ENCODE measurements around the gene COQ10A.
"Not testable (repeated sequence)": the region's sequence is repeated elsewhere in the genome, so short reads cannot be mapped to it uniquely, and the experiment has no call there.

The COQ10A gene

DNA sequence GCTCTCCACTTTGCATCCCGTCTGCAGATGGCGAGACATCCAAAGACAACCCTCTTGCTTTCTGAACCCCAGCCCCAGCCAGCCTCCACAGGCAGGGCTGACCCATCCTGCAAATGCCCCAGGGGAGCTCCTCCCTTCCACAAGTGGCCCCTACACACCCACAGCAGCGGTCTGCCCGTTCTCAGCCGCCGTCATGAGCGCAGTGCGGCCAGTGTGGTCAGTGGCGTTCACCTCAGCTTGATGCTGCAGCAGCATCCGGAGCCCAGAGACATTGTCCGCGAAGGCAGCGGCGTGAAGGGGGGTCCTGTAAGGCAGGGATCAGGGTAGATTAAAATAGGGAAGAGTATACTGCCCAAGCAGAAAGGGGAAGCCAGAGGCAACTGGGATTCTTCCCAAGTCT is 22.2 kb upstream of the COQ10A start:
- no peak for DNase-seq

- no peak for DNase-seq
Measured at GRCh38 chr12:56247923-56248322, 18.8 kb upstream of the COQ10A start.

- no peak for DNase-seq
Measured at GRCh38 chr12:56248711-56249110, 18.0 kb upstream of the COQ10A start.

DNA sequence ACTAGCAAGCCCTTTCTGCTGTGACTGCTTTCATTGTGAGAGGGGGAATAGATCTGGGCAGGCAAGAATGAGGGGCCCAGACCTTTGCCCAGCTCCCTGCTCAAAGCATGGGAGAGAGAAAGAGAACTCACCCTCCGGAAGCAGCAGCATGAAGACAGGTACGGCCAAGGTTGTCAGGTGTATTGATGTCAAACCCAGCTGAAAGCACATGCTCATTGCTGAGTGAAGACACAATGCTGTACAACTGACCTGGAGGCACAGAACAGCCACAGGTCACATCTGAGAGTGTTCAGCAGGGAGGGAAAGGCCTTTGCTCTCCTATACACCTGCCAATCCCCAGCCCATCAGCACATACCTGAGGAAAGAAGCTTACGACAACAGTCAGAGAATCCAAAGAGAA is 14.1 kb upstream of the COQ10A start:
- DNase-seq, result no peak

- no peak for DNase-seq
Measured at GRCh38 chr12:56253091-56253490, 13.7 kb upstream of the COQ10A start.

DNA sequence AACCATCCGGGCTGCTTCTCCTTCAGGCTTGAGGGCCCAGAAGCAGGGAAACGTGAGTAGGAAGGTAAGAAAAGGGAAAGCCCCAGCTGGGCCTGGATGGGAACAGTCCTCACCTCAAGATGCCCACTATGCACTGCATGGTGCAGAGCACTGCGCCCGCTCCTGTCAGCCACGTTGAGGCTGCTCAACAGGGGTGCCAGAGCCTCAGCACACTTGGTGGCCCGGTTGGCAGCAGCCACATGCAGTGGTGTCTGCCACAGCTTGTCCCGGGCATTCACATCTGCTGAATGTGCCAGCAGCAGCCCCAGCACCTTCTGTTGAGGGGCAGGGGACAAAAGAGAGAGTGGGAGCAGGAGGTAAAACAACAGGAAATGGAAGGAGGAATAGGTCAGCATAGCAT is 11.1 kb upstream of the COQ10A start:
- no peak for DNase-seq

GRCh38 chr12:56256326-56256960 is 10.3 kb upstream of the COQ10A start:
- no peak for DNase-seq

DNA sequence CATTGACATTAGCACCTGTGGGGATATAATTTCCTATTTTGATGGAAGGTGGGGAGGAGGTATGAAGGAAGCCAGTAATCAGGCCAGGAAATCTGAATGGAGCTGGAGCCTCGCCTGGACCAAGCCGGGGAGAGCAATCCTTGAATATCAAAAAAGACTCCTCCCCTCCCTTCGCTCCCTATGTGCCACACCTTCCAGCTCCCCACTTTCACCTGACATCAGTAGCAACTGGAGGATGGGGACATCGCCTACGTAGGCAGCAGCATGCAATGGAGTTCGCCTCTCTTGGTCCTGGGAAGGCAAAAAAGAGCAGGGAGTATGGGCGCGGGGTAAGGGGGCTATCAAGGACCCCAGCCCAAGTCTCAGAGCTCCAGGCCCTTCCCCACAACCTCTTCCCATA is 9.7 kb upstream of the COQ10A start:
- no peak for DNase-seq

DNA sequence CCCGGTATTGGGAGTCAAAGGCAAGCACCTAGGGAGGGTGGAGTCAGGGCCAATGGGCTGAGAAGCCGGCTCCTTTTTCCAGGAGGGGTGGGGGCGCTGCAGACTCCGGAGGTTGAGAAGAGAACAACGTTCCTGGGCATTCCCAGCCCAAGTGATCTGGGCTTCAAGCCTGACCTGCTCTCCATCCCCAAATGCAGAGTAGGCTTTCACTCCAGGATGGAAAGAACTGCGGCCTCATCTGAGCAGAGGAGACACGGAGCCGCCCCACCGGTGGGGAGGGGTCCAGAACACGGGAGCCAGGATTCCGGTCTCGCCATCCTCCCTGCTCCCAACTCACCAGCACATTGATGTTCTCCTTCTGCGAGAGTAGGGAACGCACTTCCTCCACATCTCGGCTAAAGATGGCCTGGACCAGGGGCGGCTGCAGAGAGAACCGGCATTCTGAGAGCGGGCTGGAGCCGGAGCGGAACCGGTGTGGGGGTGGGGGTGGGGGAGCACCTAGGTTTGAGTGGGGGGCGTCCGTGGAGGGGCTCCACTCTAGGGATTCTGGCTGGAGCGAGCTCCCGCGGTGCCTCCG is 9.2 kb upstream of the COQ10A start:
- DNase-seq, result no peak

GRCh38 chr12:56258068-56258819 is 8.5 kb upstream of the COQ10A start, which contains the start of gene ANKRD52:
Gene ANKRD52, minus strand, starts transcription at chr12:56258384. Its CDS starts 115 bp downstream, at chr12:56258269.
- peak; percentile 73 to 84 for DNase-seq

DNA sequence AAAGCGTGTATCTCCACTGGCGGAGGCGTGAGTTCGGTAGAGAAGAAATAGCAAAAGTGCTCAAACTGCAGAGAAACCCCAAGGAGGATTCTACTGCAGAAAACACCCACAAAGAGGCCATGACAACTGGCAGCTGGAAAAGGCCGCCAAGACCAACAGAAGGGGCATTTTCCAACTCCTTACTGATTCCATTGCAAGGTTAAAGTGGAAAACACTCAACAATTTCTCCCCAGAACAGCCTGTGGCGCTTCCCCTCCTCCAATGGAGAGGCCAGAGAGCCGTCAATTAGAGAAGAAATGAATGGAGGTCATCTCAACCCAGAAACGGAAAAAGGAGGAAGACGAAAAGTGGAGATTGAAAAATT is 7.9 kb upstream of the COQ10A start:
- DNase-seq, result no peak

- DNase-seq, result no peak
Measured at GRCh38 chr12:56260380-56260779, 6.4 kb upstream of the COQ10A start.

DNA sequence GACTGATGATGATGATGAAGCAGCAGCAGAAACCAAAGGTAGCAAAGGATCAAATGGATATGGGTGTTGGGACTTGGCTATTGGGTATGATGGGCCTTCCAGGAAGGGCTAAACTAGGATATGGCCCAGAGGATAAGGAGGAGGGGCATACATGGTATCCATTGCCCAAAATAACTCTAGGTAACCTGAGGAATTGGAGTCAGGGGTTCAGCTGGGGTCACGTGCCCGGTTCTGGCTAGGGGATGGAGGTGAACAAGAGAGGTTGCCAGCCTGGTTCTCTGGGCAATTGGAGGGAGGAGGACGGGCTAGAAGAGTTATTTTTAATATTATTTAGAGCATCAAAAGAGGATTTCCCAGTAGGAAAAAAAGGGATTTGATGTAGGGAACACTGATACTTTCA is 5.8 kb upstream of the COQ10A start:
- DNase-seq, result no peak

GRCh38 chr12:56261503-56262232 is 5.1 kb upstream of the COQ10A start:
- no peak for DNase-seq

DNA sequence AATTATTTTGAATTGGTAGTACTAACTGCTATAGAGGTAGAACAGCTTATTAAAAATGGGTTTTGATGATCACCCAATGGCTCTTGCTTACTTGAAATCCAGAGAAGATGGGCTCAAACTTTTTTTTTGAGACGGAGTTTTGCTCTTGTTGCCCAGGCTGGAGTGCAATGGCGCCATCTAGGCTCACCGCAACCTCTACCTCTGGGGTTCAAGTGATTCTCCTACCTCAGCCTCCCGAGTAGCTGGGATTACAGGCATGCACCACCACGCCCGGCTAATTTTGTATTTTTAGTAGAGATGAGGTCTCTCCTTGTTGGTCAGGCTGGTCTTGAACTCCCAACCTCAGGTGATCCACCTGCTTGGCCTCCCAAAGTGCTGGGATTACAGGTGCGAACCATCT is 3.8 kb upstream of the COQ10A start:
- DNase-seq, result not testable (repeated sequence)

DNA sequence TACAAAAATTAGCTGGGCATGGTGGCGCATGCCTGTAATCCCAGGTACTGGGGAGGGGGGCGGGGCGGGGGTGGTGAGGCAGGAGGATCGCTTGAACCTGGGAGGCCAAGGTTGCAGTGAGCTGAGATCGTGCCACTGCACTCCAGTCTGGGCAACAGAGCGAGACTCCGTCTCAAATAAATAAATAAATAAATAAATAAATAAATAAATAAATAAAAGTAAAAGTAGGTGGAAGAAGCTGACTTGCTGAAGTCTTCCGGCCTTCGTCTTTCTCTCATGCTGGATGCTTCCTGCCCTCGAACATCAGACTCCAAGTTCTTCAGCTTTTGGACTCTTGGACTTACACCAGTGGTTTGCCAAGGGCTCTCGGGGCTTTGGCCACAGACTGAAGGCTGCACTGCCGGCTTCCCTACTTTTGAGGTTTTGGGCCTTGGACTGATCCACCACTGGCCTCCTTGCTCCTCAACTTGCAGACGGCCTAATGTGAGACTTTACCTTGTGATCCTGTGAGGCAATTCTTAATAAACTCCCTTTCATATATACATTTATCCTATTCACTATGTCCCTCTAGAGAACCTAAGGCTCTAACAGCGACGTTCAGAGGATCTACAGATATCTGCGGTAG is 562 bp upstream of the COQ10A start:
- DNase-seq, result not testable (repeated sequence)

- no peak for DNase-seq
Measured at GRCh38 chr12:56267443-56268071, 815 bp downstream of the COQ10A start.

DNA sequence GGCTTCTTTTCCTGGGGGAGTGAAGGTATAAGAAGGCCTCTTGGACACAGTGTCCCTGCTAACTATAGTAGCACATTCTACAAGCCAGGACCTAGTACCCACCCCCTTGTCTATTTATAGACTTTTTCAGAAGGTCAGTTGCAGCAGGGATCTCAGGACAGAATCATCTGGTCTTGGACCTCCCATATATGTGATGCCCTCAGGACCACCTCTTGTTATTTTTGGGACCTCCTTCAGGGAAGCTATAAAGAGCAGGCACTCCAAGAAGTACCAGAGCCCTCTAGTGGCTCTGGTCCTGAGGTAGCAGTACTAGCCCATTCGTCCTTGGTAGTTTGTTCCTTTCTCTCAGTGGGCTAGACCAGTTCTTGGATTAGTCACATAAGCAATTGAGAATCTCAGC is 4.3 kb downstream of the COQ10A start:
- DNase-seq, result no peak

DNA sequence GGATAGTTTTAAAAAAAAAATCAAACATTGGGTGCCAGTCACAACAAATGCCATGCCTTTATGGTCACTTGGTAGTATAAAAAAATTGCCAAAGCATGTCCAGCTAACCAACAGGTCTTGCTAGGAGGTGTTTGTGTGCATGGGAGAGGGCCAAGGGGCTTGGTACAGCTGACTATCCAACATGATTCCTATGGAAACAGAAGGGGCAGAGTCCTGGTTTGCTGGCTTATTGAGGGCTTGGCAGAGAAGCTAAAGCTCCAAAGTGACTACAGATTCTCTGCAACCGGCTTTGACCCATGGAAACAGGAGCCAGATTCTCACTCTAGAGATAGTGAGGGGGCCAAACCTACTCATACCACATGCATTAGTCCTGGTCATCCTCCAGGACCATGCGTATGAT is 5.7 kb downstream of the COQ10A start:
- not testable (repeated sequence) for DNase-seq

DNA sequence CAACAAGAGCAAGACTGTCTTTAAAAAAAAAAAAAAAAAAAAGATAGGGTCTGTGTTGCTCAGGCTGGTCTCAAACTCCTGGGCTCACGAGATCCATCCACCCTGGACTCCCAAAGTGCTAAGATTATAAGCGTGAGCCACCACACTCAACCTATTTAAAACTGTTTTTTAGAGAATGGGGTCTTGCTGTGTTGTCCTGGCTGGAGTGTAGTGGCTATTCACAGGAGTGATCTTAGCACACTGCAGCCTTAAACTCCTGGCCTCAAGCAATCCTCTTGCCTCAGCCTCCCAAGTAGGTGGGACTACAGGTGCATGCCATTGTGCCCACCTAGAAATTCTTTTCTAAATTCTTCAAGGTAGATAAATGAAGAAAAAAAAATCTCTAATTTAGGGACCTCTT is 7.6 kb downstream of the COQ10A start:
- no peak for DNase-seq

GRCh38 chr12:56278905-56279304 is 12.2 kb downstream of the COQ10A start:
- no peak for DNase-seq

DNA sequence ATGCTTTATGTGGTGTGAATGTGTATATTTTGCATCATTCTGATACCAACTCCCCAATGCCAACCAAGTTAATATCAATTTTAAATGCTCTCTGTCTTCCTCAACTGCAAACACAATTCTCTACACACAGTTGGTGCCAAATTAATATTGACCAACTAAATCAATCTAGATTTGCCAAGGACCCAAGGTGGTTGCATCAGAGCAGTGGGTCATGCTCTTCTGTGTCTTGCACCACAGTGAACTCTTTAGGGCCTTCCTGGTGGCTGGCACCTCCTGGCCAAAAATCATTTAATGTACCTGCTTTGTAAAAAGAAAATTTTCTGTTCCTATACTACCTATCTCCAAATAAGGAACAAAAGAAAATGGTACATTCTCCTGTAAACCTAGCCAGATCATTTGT is 14.1 kb downstream of the COQ10A start:
- no peak for DNase-seq

DNA sequence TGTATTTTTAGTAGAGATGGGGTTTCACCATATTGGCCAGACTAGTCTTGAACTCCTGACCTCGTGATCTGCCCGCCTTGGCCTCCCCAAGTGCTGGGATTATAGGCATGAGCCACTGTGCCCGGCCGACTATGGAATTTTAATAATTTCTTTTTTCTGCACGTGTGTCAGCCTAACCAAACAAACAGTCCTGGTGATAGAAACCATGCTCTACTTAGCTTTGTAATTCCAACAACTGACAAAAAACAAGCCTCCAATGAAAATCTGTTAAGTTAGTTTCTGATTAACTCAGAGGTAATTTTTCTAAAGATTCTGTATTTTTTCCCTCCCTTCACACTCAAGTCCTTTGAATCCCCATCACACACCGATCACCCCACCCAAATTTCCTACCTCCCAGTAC is 15.3 kb downstream of the COQ10A start:
- DNase-seq, result no peak

Measured in stimulated activated CD4-positive, alpha-beta T cell treated with anti-CD3 and anti-CD28 coated beads, Interleukin-2, amount 100 ng/mL, for 48 hours (primary cell).